ENCODE measurements around the gene RANBP1.
A peak's percentile ranks its signal among the peaks of the same experiment; 100 is the strongest.

The RANBP1 gene

DNA sequence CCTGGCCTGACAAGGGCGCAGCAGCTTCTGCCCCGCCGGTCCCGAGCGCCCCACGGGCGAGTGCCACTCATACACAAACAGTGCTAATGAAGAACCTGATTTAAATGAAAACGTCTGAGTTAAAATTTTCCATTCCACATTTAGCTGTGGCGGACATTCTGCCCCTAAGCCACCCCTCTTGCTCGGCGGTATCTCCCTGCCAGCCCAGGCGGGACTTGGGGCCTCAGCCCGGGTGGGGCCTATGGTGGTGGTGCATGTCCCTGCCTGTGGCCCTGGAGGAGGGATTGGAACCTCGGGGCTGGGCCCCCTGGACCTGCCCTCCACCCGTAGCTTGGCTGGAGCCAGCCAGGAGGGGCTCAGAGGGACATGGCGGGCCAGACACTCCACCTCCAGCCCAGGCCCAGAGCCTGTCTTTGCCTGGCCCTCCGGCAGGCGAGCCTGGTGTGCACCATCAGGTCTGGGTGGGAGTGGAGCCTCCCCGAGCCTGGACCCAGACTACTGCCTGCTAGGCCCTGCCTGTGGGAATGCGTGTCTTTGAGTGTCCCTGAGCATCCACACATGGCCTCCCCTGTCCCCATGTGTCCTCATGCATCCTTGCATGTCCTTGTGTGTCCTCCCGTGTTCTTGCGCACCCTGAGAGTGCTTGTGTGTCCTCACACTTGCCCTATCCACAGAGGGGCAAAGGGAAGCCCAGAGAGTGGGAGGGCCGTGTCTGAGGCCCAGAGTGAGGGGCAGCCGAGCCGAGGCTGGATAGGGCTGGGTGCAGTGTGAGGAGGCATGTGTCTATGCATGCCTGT, 20.1 kb downstream of the RANBP1 start:
- H3K27me3 ChIP-seq (ENCODE audit: insufficient read depth, low read length): no peaks in the 10 kb centered on the region
- peaks cover 5% of the 10 kb centered on the region; the same call in 1 of the 2 replicates for H3K4me1 ChIP-seq (ENCODE audit: insufficient read depth, low read length)
- no peak overlapping the region for H3K9ac ChIP-seq (ENCODE audit: low read depth, low read length)
- H3K36me3 ChIP-seq (ENCODE audit: insufficient read depth, low read length): peaks cover 2% of the 10 kb centered on the region; the same call in 1 of the 2 replicates
- 95% methylated on average over 25 of the region's 25 CpGs for WGBS
- no peak overlapping the region for H3K4me3 ChIP-seq (ENCODE audit: low read length)
- H3K9me3 ChIP-seq (ENCODE audit: insufficient read depth, low read depth, low read length): no peaks in the 10 kb centered on the region
- no peak overlapping the region for H3K27ac ChIP-seq (ENCODE audit: low read depth, low read length)

DNA sequence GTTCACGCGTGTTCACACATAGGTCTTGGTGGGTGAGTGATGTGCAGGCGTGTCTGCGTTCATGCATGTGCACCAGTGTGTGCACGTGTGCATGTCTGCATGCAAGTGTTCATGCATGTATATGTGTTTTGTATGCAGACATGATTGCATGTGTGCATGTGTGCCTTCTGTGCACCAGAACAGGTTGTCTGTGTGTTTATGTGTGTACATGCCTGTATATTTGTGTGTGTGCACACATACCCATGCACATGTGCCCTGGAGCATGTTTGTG, 20.6 kb downstream of the RANBP1 start:
- no peak overlapping the region for H3K9ac ChIP-seq (ENCODE audit: low read depth, low read length)
- no peak overlapping the region for H3K4me3 ChIP-seq (ENCODE audit: low read length)
- H3K27me3 ChIP-seq (ENCODE audit: insufficient read depth, low read length): no peaks in the 10 kb centered on the region
- peaks cover 5% of the 10 kb centered on the region; the same call in 1 of the 2 replicates for H3K4me1 ChIP-seq (ENCODE audit: insufficient read depth, low read length)
- H3K36me3 ChIP-seq (ENCODE audit: insufficient read depth, low read length): peaks cover 2% of the 10 kb centered on the region; the same call in 1 of the 2 replicates
- no peaks in the 10 kb centered on the region for H3K9me3 ChIP-seq (ENCODE audit: insufficient read depth, low read depth, low read length)
- no peak overlapping the region for H3K27ac ChIP-seq (ENCODE audit: low read depth, low read length)
- WGBS: 93% methylated on average over 5 of the region's 5 CpGs

DNA sequence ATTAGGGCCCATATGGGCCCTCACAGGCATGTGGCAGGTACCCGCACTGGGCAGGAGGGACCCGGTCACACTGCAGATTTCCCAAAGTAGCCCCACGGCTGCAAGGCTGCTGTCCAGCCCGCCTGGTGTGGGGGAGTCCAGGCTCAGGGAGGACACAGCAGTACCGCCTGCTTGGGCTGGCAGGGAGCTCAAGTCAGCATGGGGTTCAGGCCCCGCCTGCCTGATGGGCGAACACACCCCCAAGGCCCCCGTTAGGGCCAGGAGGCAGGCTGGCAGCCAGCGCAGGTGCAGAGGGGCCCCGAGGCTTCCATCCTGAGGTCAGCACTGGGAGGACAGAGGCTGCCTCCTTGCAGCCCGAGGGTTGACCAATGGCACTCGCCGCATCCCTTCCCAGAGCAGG, 21.2 kb downstream of the RANBP1 start:
- no peaks in the 10 kb centered on the region for H3K9me3 ChIP-seq (ENCODE audit: insufficient read depth, low read depth, low read length)
- WGBS: 92% methylated on average over 13 of the region's 13 CpGs
- peaks cover 5% of the 10 kb centered on the region; the same call in 1 of the 2 replicates for H3K4me1 ChIP-seq (ENCODE audit: insufficient read depth, low read length)
- H3K27ac ChIP-seq (ENCODE audit: low read depth, low read length): no peak overlapping the region
- no peaks in the 10 kb centered on the region for H3K27me3 ChIP-seq (ENCODE audit: insufficient read depth, low read length)
- H3K36me3 ChIP-seq (ENCODE audit: insufficient read depth, low read length): peaks cover 2% of the 10 kb centered on the region; the same call in 1 of the 2 replicates
- no peak overlapping the region for H3K4me3 ChIP-seq (ENCODE audit: low read length)
- H3K9ac ChIP-seq (ENCODE audit: low read depth, low read length): peak overlapping the region; percentile 31; the same call in 1 of the 2 replicates

DNA sequence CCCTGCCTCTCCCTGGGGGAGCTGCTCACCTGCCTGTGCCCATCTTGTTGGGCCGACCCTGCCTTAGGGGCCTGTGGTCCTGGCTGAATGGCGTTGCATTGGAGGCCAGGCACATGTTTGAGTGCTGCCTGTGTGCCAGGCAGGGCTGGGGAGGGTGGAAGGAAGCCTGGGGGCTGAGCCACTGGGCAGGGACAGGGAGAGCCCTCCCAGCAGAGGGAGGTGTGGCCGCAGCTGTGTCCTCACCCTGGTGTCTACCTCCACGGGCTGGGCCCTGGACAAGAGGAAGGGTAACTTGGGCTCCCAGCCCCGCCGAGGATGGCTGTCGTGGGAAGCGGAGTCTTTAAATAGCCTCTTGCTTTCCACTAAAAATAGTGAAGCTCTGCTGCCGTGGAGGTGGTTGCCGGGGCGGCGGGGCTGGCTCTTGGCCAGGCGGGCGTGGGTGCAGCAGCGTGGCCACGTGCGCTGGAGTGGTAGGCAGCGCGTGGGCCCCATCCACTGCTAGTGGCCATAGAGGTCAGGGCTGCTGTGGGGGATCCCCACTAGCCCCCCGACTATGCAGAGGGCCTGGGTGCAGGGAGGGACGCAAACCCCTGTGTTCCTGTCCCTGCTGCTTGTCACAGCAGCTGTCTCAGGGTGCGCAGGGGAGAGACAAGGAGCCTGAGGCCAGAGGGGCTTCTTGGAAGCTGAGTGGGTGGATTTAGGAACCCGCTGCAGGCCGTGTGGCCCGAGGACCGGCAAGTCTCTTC, 21.9 kb downstream of the RANBP1 start:
- H3K27me3 ChIP-seq (ENCODE audit: insufficient read depth, low read length): no peaks in the 10 kb centered on the region
- H3K9me3 ChIP-seq (ENCODE audit: insufficient read depth, low read depth, low read length): no peaks in the 10 kb centered on the region
- H3K9ac ChIP-seq (ENCODE audit: low read depth, low read length): no peak overlapping the region; the same call in 1 of the 2 replicates
- peaks cover 2% of the 10 kb centered on the region; the same call in 1 of the 2 replicates for H3K36me3 ChIP-seq (ENCODE audit: insufficient read depth, low read length)
- 92% methylated on average over 26 of the region's 26 CpGs for WGBS
- 0 out of 2 replicates have a peak, but pooled peaks cover under 1% of the 10 kb centered on the region for H3K4me1 ChIP-seq (ENCODE audit: insufficient read depth, low read length)
- H3K27ac ChIP-seq (ENCODE audit: low read depth, low read length): no peak overlapping the region
- no peak overlapping the region for H3K4me3 ChIP-seq (ENCODE audit: low read length)

DNA sequence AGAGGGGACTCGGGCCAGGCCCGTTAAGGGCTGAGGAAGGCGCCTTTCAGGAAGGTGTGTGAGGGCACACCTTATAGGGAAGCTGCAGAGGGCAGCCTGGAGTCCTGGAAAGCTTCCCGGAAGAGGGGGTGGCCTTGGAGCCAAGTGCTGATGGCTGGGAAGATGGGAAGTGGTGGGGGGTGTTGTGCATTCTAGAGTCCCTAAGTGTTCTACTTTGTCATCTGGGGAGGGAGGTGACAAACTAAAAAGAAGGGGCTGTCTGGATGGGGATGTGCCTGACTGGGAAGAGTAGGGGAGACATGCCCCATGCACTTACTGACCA, 22.5 kb downstream of the RANBP1 start:
- Histone ChIP-seq H3K36me3 (ENCODE audit: insufficient read depth, low read length) (peaks cover 3% of the 10 kb centered on the region; the same call in 1 of the 2 replicates), H3K9me3 (ENCODE audit: insufficient read depth, low read depth, low read length) (no peaks in the 10 kb centered on the region), H3K27me3 (ENCODE audit: insufficient read depth, low read length) (no peaks in the 10 kb centered on the region), H3K4me1 (ENCODE audit: insufficient read depth, low read length) (no peaks in the 10 kb centered on the region), H3K4me3 (ENCODE audit: low read length) (no peak overlapping the region), H3K9ac (ENCODE audit: low read depth, low read length) (no peak overlapping the region; the same call in 1 of the 2 replicates), H3K27ac (ENCODE audit: low read depth, low read length) (no peak overlapping the region)
- 78% methylated on average over 4 of the region's 4 CpGs for WGBS

DNA sequence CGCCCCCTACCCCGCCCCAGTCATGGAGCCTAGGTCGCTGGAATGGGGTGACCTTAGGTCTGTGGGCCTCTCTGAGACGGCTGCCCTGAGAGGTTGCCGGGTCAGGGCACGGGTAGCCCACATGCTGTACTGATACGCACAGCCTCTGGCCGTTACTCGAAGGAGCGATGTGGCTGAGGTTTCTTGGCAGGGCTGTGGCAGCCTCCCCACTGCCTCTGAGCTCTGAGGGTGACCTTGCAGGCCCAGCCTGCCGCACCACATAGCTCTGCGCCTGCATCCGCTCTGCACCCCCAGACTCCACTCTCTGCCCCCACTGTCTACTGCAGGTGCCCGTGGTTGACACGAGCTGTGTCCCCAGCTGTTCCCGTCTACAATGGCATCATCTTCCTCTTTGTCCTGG, 23.0 kb downstream of the RANBP1 start:
- H3K4me3 ChIP-seq (ENCODE audit: low read length): no peak overlapping the region
- no peak overlapping the region for H3K27ac ChIP-seq (ENCODE audit: low read depth, low read length)
- no peaks in the 10 kb centered on the region for H3K9me3 ChIP-seq (ENCODE audit: insufficient read depth, low read depth, low read length)
- 94% methylated on average over 16 of the region's 16 CpGs for WGBS
- no peak overlapping the region for H3K9ac ChIP-seq (ENCODE audit: low read depth, low read length)
- no peaks in the 10 kb centered on the region for H3K4me1 ChIP-seq (ENCODE audit: insufficient read depth, low read length)
- no peaks in the 10 kb centered on the region for H3K27me3 ChIP-seq (ENCODE audit: insufficient read depth, low read length)
- peaks cover 4% of the 10 kb centered on the region; the same call in 1 of the 2 replicates for H3K36me3 ChIP-seq (ENCODE audit: insufficient read depth, low read length)

DNA sequence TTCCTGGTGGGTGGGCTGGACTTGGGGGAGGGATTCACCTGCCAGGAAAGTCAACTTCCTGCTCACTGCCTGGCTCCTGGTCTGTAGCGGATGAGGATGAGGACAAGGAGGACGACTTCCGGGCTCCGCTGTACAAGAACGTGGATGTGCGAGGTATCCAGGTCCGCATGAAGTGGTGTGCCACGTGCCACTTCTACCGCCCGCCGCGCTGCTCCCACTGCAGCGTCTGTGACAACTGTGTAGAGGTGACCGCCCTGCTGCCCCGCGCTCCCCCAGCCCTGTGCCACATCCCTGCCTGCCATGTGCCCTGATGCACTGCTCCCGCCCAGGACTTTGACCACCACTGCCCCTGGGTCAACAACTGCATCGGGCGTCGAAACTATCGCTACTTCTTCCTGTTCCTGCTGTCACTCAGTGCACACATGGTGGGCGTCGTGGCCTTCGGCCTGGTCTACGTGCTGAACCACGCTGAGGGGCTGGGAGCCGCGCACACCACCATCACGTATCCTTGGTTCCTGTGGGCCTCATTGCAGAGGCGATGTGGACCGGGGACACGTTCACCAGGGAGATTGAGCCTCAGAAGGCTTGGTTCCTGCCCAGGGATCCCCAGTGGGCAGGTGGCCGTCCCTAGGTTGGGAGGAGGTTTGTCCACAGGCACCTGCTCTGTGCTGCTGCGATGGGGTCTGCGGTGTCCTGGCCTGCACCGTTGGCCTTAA, 23.6 kb downstream of the RANBP1 start:
- Histone ChIP-seq H3K4me1 (ENCODE audit: insufficient read depth, low read length) (no peaks in the 10 kb centered on the region), H3K4me3 (ENCODE audit: low read length) (no peak overlapping the region), H3K27ac (ENCODE audit: low read depth, low read length) (no peak overlapping the region), H3K27me3 (ENCODE audit: insufficient read depth, low read length) (no peaks in the 10 kb centered on the region), H3K36me3 (ENCODE audit: insufficient read depth, low read length) (peaks cover 4% of the 10 kb centered on the region; the same call in 1 of the 2 replicates), H3K9me3 (ENCODE audit: insufficient read depth, low read depth, low read length) (no peaks in the 10 kb centered on the region), H3K9ac (ENCODE audit: low read depth, low read length) (no peak overlapping the region)
- 96% methylated on average over 36 of the region's 36 CpGs for WGBS

DNA sequence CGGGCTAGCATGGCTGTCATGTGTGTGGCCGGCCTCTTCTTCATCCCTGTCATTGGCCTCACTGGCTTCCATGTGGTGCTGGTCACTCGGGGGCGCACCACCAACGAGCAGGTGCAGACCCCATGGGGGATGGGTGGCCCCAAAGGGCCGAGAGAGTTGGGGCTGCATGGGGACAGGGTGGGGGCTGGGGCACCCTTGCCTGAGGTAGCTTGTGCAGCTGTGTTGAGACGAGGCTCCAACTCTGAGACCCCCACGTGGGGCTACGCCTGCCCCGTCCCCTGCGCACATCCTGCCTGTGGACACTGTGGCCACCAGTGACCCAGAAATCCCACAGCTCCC, 24.2 kb downstream of the RANBP1 start:
- Histone ChIP-seq H3K4me1 (ENCODE audit: insufficient read depth, low read length) (no peaks in the 10 kb centered on the region), H3K9me3 (ENCODE audit: insufficient read depth, low read depth, low read length) (no peaks in the 10 kb centered on the region), H3K36me3 (ENCODE audit: insufficient read depth, low read length) (peaks cover 4% of the 10 kb centered on the region; the same call in 1 of the 2 replicates), H3K27me3 (ENCODE audit: insufficient read depth, low read length) (no peaks in the 10 kb centered on the region), H3K9ac (ENCODE audit: low read depth, low read length) (no peak overlapping the region), H3K27ac (ENCODE audit: low read depth, low read length) (no peak overlapping the region), H3K4me3 (ENCODE audit: low read length) (no peak overlapping the region)
- 94% methylated on average over 11 of the region's 11 CpGs for WGBS

DNA sequence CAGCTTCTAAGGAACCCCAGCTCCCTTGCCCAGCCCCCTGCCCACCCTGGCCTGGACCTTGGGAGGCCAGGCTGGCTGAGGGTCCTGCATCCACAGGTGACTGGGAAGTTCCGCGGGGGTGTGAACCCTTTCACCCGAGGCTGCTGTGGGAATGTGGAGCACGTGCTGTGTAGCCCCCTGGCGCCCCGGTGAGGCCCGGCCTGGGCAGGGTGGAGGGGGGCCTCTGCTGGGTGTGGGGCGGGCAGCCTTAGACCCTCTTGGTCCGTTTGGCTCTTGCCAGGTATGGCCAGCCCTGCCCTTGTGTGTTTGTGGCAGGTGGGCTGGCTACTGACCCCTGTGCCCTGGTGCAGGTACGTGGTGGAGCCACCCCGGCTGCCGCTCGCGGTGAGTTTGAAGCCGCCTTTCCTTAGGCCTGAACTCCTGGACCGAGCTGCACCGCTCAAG, 24.6 kb downstream of the RANBP1 start:
- peaks cover 4% of the 10 kb centered on the region; the same call in 1 of the 2 replicates for H3K36me3 ChIP-seq (ENCODE audit: insufficient read depth, low read length)
- WGBS: 94% methylated on average over 17 of the region's 17 CpGs
- no peak overlapping the region for H3K27ac ChIP-seq (ENCODE audit: low read depth, low read length)
- H3K27me3 ChIP-seq (ENCODE audit: insufficient read depth, low read length): no peaks in the 10 kb centered on the region
- no peak overlapping the region for H3K4me3 ChIP-seq (ENCODE audit: low read length)
- H3K9me3 ChIP-seq (ENCODE audit: insufficient read depth, low read depth, low read length): no peaks in the 10 kb centered on the region
- H3K9ac ChIP-seq (ENCODE audit: low read depth, low read length): no peak overlapping the region
- H3K4me1 ChIP-seq (ENCODE audit: insufficient read depth, low read length): no peaks in the 10 kb centered on the region

DNA sequence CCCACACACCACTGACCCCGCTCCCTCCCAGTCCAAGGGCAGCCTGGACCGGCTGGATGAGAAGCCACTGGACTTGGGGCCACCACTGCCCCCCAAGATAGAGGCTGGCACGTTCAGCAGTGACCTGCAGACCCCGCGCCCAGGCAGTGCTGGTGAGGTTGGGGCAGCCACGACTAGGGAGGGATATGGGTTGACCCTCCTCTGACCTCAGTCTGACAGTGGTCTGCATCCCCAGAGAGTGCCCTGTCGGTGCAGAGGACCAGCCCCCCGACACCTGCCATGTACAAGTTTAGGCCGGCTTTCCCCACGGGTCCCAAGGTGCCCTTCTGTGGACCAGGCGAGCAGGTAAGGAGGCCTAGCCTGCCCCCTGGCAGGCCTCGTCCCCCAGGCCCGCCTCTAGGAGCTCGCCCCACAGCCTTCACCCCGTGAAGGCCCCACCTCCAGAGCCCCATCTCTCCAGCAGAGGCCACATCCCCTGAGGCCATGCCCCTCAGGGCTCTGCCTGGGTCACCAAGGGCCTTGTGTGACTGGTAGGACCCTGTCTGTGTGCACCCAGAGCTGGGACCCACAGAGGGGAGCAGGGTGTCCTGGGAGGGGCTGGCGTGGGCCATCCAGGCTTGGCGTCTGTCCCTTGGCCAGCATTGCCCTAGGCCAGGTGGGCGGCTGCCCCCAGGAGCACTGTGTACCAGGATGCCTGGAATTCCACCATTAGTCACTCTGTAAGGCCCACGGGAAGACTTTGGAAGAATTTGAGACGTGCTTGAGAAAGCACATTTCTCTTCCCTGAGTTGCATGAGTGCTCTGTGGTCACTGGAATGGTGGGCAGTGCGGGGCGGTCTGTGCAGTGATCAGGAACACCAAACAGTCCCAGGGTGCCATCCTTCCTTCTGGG, 25.5 kb downstream of the RANBP1 start:
- Histone ChIP-seq H3K9me3 (ENCODE audit: insufficient read depth, low read depth, low read length) (no peaks in the 10 kb centered on the region), H3K9ac (ENCODE audit: low read depth, low read length) (0 out of 2 replicates have a peak overlapping the region, but pooled peaks have one; percentile 31), H3K27me3 (ENCODE audit: insufficient read depth, low read length) (no peaks in the 10 kb centered on the region), H3K4me1 (ENCODE audit: insufficient read depth, low read length) (no peaks in the 10 kb centered on the region), H3K4me3 (ENCODE audit: low read length) (no peak overlapping the region), H3K27ac (ENCODE audit: low read depth, low read length) (no peak overlapping the region), H3K36me3 (ENCODE audit: insufficient read depth, low read length) (peaks cover 4% of the 10 kb centered on the region; the same call in 1 of the 2 replicates)
- 92% methylated on average over 22 of the region's 22 CpGs for WGBS

All from HUES64 (cell line).